ENCODE measurements around the gene BCL2. TPM values are rescaled to one million over a fixed set of nuclear protein-coding genes. Genes with fewer than 3 reads are reported as not detected.

The BCL2 gene
- total and polyA plus RNA-seq, 3 experiments from 2014 or later: 29.8 to 60.5 (median 58.9) TPM

DNA sequence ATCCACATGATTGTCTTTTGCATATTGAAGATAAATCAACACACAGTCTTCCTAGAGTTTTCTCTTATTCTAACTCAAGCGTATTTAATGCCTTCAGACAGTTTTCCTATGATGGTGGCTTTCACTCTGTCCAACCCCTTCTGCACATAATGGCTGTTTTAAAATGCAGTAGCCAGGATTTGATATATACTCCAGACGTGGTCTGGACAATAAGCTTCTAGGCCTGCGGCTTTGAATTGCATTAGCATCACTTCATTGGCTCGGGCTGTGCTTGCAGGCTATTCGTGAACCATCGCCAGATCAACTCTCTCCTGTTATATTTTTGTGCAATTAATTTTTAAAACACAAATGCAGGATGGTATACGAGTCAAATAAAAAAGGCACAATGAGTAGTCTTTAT lies 235.3 kb downstream of the BCL2 start:
- Mint-ChIP-seq H3K4me1 (no peaks in the 10 kb centered on the region), H3K27me3 (peaks cover 2 to 15% of the 10 kb centered on the region in 2 donors), H3K27ac (no peak overlapping the region), H3K4me3 (no peak overlapping the region), H3K9me3 (peaks cover 0 to 11% (median 5%) of the 10 kb centered on the region in 5 donors), H3K36me3 (peaks cover 0 to 10% (median 4%) of the 10 kb centered on the region in 3 donors)
- CTCF ChIA-PET: interaction anchor here (1.8 kb wide), 1 partner anchor 10 kb away, joined by 3 read pairs; no protein-coding TSS in a partner anchor
- DNase-seq: no peak
- Histone ChIP-seq H3K27me3 (ENCODE audit: insufficient read depth, low read length, poor library complexity, severe bottlenecking) (no peaks in the 10 kb centered on the region), H3K36me3 (ENCODE audit: insufficient read depth, low read length) (no peaks in the 10 kb centered on the region), H3K9me3 (ENCODE audit: low read length) (no peaks in the 10 kb centered on the region), H3K4me1 (ENCODE audit: insufficient read depth, low read length) (no peaks in the 10 kb centered on the region), H3K27ac (ENCODE audit: low read depth, low read length) (no peak overlapping the region), H3K4me3 (ENCODE audit: low read length) (no peak overlapping the region)
- POLR2A ChIA-PET: no interaction called here

- no peak for DNase-seq
- Mint-ChIP-seq H3K36me3 (peaks cover 0 to 10% (median 4%) of the 10 kb centered on the region in 3 donors), H3K9me3 (peaks cover 0 to 12% (median 5%) of the 10 kb centered on the region in 5 donors), H3K4me1 (no peaks in the 10 kb centered on the region), H3K27ac (peak overlapping the region in 1 of 8 donors; percentile 47), H3K4me3 (no peak overlapping the region), H3K27me3 (peaks cover 2 to 9% of the 10 kb centered on the region in 2 donors)
- H3K36me3 ChIP-seq (ENCODE audit: insufficient read depth, low read length): no peaks in the 10 kb centered on the region
- no peaks in the 10 kb centered on the region for H3K27me3 ChIP-seq (ENCODE audit: insufficient read depth, low read length, poor library complexity, severe bottlenecking)
- no peak overlapping the region for H3K27ac ChIP-seq (ENCODE audit: low read depth, low read length)
- H3K9me3 ChIP-seq (ENCODE audit: low read length): no peaks in the 10 kb centered on the region
- ChIA-PET POLR2A (no interaction called here), CTCF (no interaction called here)
- H3K4me1 ChIP-seq (ENCODE audit: insufficient read depth, low read length): no peaks in the 10 kb centered on the region
- H3K4me3 ChIP-seq (ENCODE audit: low read length): no peak overlapping the region
Measured at GRCh38 chr18:63083555-63083954, 236.0 kb downstream of the BCL2 start.

DNA sequence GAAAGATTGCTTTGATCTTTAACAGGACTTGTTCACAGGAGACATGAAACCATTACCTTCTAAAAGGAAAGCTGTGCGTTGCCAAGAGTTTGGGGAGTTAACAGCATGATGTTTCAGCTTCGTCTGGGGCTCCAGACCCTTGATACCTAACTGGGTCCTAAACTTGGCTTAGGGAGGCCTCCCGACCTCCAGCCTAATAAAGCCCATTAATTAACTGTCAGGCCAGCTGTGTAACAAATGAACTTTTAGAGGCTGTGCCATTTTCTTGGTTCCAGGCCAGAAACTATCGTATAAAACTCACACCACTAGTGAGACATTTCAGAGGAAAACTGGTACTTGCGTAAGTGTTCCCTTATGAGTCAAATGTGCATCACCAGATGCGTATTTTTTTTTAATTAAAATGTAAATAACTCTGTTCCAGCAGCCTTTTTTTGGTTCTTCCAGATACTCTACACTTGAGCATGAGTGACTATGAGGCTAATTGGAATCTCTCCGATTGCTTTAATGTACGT lies 236.5 kb downstream of the BCL2 start:
- no peak for DNase-seq
- Histone ChIP-seq H3K4me1 (ENCODE audit: insufficient read depth, low read length) (no peaks in the 10 kb centered on the region), H3K27ac (ENCODE audit: low read depth, low read length) (no peak overlapping the region), H3K4me3 (ENCODE audit: low read length) (no peak overlapping the region), H3K9me3 (ENCODE audit: low read length) (no peaks in the 10 kb centered on the region), H3K36me3 (ENCODE audit: insufficient read depth, low read length) (no peaks in the 10 kb centered on the region), H3K27me3 (ENCODE audit: insufficient read depth, low read length, poor library complexity, severe bottlenecking) (no peaks in the 10 kb centered on the region)
- CTCF ChIA-PET: no interaction called here
- Mint-ChIP-seq H3K4me3 (no peak overlapping the region), H3K4me1 (no peaks in the 10 kb centered on the region), H3K9me3 (peaks cover 0 to 12% (median 5%) of the 10 kb centered on the region in 5 donors), H3K27me3 (peaks cover 1 to 14% of the 10 kb centered on the region in 2 donors), H3K36me3 (peaks cover 0 to 10% (median 4%) of the 10 kb centered on the region in 3 donors), H3K27ac (no peak overlapping the region)
- POLR2A ChIA-PET: no interaction called here

DNA sequence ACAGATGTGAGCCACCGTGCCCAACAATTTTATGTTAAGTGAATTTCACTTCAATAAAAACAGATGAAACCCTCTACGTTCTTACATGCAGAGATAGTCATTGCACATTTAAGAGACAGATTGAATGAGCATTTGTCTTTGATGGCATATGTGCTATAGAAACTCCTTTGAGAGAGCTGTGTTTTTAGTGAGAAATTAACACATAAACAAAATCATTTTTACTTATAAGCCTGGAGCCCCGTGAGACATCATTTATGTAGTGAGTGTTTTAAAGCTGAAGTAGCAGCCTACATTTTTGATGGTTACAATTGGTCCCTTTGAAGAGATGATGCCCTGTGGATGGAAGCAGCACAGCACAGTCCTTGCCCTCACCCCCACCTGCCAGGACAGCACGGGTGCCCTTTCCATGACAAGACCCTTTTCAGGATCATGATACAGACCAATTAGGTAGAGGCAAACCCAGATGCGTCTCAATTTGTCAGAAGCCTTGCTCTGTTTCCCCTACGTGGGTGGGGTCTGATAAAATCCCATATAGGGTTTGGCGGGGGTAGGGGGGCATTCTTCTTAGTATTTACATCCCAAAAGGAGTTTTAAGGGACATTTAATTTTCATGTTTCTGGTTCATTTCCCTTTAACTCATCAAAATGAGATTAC lies 237.1 kb downstream of the BCL2 start:
- Mint-ChIP-seq H3K4me3 (no peak overlapping the region), H3K36me3 (peaks cover 0 to 10% (median 4%) of the 10 kb centered on the region in 3 donors)
- CTCF ChIA-PET: no interaction called here

GRCh38 chr18:63079114-63079513 lies 240.5 kb downstream of the BCL2 start:
- H3K36me3 Mint-ChIP-seq: peaks cover 0 to 7% (median 4%) of the 10 kb centered on the region in 3 donors
- H3K27ac Mint-ChIP-seq: no peak overlapping the region
- H3K27me3 Mint-ChIP-seq: peaks cover 3 to 22% of the 10 kb centered on the region in 2 donors
- Histone ChIP-seq H3K27me3 (ENCODE audit: insufficient read depth, low read length, poor library complexity, severe bottlenecking) (no peaks in the 10 kb centered on the region), H3K9me3 (ENCODE audit: low read length) (no peaks in the 10 kb centered on the region), H3K4me1 (ENCODE audit: insufficient read depth, low read length) (peaks cover 4% of the 10 kb centered on the region), H3K4me3 (ENCODE audit: low read length) (no peak overlapping the region), H3K36me3 (ENCODE audit: insufficient read depth, low read length) (no peaks in the 10 kb centered on the region), H3K27ac (ENCODE audit: low read depth, low read length) (no peak overlapping the region)
- peaks cover 10% of the 10 kb centered on the region in 3 donors for H3K4me1 Mint-ChIP-seq
- DNase-seq: no peak
- CTCF ChIA-PET: no interaction called here
- H3K4me3 Mint-ChIP-seq: no peak overlapping the region
- H3K9me3 Mint-ChIP-seq: peaks cover 0 to 12% (median 5%) of the 10 kb centered on the region in 5 donors
- POLR2A ChIA-PET: no interaction called here

More for the DNA sequence above, 237.1 kb downstream of the BCL2 start:
- H3K4me3 ChIP-seq (ENCODE audit: low read length): no peak overlapping the region
- no peaks in the 10 kb centered on the region for H3K9me3 ChIP-seq (ENCODE audit: low read length)
- Mint-ChIP-seq H3K27me3 (peaks cover 2 to 18% of the 10 kb centered on the region in 2 donors), H3K27ac (no peak overlapping the region), H3K4me1 (no peaks in the 10 kb centered on the region), H3K9me3 (peaks cover 0 to 12% (median 5%) of the 10 kb centered on the region in 5 donors)
- DNase-seq: no peak
- no peaks in the 10 kb centered on the region for H3K27me3 ChIP-seq (ENCODE audit: insufficient read depth, low read length, poor library complexity, severe bottlenecking)
- H3K36me3 ChIP-seq (ENCODE audit: insufficient read depth, low read length): no peaks in the 10 kb centered on the region
- no peaks in the 10 kb centered on the region for H3K4me1 ChIP-seq (ENCODE audit: insufficient read depth, low read length)
- no peak overlapping the region for H3K27ac ChIP-seq (ENCODE audit: low read depth, low read length)
- POLR2A ChIA-PET: no interaction called here

DNA sequence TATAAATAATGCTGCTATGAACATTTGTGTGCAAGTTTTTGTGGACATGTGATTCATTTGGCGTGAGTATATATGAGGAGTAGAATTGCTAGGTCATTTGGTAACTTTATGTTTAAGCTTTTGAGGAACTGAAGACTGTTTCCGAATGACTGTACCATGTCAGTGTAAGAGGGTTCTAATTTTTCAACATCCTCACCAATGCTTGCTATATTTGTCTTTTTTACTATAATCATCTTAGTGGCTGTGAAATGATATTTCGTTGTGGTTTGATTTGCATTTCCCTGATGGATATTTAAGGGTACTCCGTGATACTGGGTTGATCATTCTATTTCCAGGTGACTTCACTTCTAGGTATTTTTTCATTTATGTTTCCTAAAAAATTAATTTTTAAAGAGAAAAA lies 241.1 kb downstream of the BCL2 start:
- H3K4me1 ChIP-seq (ENCODE audit: insufficient read depth, low read length): peaks cover 4% of the 10 kb centered on the region
- H3K4me3 Mint-ChIP-seq: no peak overlapping the region
- peaks cover 3 to 22% of the 10 kb centered on the region in 2 donors for H3K27me3 Mint-ChIP-seq
- no peaks in the 10 kb centered on the region for H3K27me3 ChIP-seq (ENCODE audit: insufficient read depth, low read length, poor library complexity, severe bottlenecking)
- peaks cover 0 to 12% (median 5%) of the 10 kb centered on the region in 5 donors for H3K9me3 Mint-ChIP-seq
- H3K9me3 ChIP-seq (ENCODE audit: low read length): no peaks in the 10 kb centered on the region
- ChIA-PET POLR2A (no interaction called here), CTCF (no interaction called here)
- no peak overlapping the region for H3K4me3 ChIP-seq (ENCODE audit: low read length)
- peaks cover 0 to 7% (median 4%) of the 10 kb centered on the region in 3 donors for H3K36me3 Mint-ChIP-seq
- no peak overlapping the region for H3K27ac Mint-ChIP-seq
- H3K27ac ChIP-seq (ENCODE audit: low read depth, low read length): no peak overlapping the region
- DNase-seq: no peak
- H3K4me1 Mint-ChIP-seq: peaks cover 10% of the 10 kb centered on the region in 3 donors
- H3K36me3 ChIP-seq (ENCODE audit: insufficient read depth, low read length): no peaks in the 10 kb centered on the region

DNA sequence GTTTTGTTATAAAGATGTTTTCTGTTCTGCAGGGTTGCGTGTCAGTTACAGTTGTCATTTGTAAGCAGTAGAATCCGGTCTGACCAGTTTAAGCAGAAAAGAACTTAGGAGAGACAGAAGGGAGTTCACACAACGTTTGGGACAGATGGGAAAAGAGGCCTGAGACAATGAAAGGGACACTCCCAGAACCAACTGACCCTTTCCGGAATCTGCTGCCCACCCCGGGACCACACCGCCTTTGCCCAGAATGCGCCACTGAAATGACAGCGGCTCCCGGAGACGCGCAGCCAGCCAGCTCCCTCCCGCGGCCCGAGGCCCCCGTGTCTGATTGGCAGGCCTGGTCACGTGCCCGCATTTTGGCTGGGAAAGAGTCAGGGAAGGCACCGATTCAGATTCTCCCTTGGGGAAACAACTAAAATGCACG lies 244.6 kb downstream of the BCL2 start:
- CTCF ChIA-PET: interaction anchor here (2.2 kb wide), 1 partner anchor 58 kb away, joined by 9 read pairs; no protein-coding TSS in a partner anchor

DNA sequence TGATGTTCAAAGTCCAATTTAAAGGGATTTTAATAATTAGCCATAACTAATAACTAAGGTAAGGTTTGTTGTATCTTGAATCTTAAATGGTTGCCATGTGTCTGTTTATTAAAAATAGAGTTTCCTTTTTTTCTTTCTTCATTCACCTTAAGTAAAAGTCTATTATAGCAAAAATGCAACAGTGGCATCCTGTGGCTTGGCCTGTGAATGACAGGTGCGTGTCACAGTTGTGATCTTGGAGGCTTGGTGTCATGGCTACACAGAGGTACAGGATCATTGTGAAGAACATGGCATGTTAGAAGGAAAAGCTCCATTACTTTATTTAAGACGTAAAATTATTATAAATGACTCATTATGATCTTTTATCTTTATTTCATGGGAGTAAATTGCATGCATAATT lies 246.1 kb downstream of the BCL2 start:
- H3K27ac Mint-ChIP-seq: no peak overlapping the region
- Histone ChIP-seq H3K9me3 (ENCODE audit: low read length) (no peaks in the 10 kb centered on the region), H3K36me3 (ENCODE audit: insufficient read depth, low read length) (no peaks in the 10 kb centered on the region), H3K4me3 (ENCODE audit: low read length) (no peak overlapping the region), H3K27me3 (ENCODE audit: insufficient read depth, low read length, poor library complexity, severe bottlenecking) (no peaks in the 10 kb centered on the region), H3K4me1 (ENCODE audit: insufficient read depth, low read length) (peaks cover 4% of the 10 kb centered on the region), H3K27ac (ENCODE audit: low read depth, low read length) (no peak overlapping the region)
- H3K36me3 Mint-ChIP-seq: no peaks in the 10 kb centered on the region
- peak in 1 of 5 donors; percentile 13 for DNase-seq
- ChIA-PET POLR2A (no interaction called here), CTCF (interaction anchor here (1.0 to 2.2 kb wide), 2 partner anchors 57 to 250 kb away, joined by 3 to 9 read pairs; no protein-coding TSS in a partner anchor)
- peak overlapping the region in 1 of 7 donors; percentile 2 for H3K4me3 Mint-ChIP-seq
- peaks cover 10% of the 10 kb centered on the region in 3 donors for H3K4me1 Mint-ChIP-seq
- no peaks in the 10 kb centered on the region for H3K9me3 Mint-ChIP-seq
- peaks cover 3 to 17% of the 10 kb centered on the region in 2 donors for H3K27me3 Mint-ChIP-seq

More for the DNA sequence above, 244.6 kb downstream of the BCL2 start:
- H3K36me3 Mint-ChIP-seq: peaks cover 0 to 5% (median 3%) of the 10 kb centered on the region in 3 donors
- H3K4me3 Mint-ChIP-seq: peak overlapping the region; percentile 53 to 90 (median 78)
- Histone ChIP-seq H3K27me3 (ENCODE audit: insufficient read depth, low read length, poor library complexity, severe bottlenecking) (no peaks in the 10 kb centered on the region), H3K9me3 (ENCODE audit: low read length) (no peaks in the 10 kb centered on the region), H3K36me3 (ENCODE audit: insufficient read depth, low read length) (no peaks in the 10 kb centered on the region), H3K27ac (ENCODE audit: low read depth, low read length) (no peak overlapping the region), H3K4me1 (ENCODE audit: insufficient read depth, low read length) (peaks cover 4% of the 10 kb centered on the region), H3K4me3 (ENCODE audit: low read length) (peak overlapping the region; percentile 67)
- H3K27ac Mint-ChIP-seq: peak overlapping the region in 2 of 8 donors; percentile 4 to 62
- POLR2A ChIA-PET: interaction anchor here (0.8 kb wide), 1 partner anchor 37 kb away, joined by 3 read pairs; no protein-coding TSS in a partner anchor
- H3K9me3 Mint-ChIP-seq: peaks cover 0 to 5% (median 4%) of the 10 kb centered on the region in 5 donors
- peak; percentile 31 to 66 (median 44) for DNase-seq
- H3K27me3 Mint-ChIP-seq: peaks cover 3 to 22% of the 10 kb centered on the region in 2 donors
- H3K4me1 Mint-ChIP-seq: peaks cover 10% of the 10 kb centered on the region in 3 donors

All from CD8-positive, alpha-beta memory T cell (primary cell).